SKM-1 (cell line): ENCODE results near the gene KTN1.

Experiments used
- DNase-seq: peaks from one replicate; lab custom pipeline; 2025; ENCODE audit not compliant: unreplicated experiment; lab: John Stamatoyannopoulos, UW

Gene KTN1

DNA sequence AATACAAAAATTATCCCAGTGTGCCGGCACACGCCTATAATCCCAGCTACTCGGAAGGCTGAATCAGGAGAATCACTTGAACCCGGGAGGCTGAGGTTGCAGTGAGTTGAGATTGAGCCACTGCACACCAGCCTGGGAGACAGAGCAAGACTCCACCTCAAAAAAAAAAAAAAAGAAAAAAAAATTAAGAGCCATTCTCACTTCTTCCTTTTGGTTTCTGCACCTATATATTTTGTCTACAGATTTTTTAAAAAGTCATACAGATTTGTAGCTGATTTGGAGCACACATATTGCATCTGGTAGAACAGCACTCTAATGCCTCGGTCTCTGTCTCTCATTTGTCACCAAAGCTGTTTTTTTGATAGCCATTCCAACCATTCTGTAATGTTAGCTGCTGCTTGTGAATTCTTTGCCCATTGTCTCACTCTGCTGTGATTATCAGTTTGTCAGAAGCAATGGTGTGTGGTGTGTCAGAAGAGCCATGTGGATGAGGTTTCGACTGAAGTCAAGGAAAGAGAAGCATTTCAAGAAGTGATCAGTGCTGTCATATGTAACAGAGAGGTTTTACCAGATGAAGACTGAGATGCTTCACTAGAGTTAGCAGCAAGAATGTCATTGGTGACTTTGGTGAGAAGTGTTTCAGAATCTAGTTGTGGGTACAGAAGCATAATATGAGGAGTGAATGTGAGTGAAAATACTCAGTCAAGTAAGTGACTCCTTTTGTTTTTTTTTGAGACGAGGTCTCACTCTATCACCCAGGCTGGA lies 8.7 kb upstream of the KTN1 start:
- no peak for DNase-seq

DNA sequence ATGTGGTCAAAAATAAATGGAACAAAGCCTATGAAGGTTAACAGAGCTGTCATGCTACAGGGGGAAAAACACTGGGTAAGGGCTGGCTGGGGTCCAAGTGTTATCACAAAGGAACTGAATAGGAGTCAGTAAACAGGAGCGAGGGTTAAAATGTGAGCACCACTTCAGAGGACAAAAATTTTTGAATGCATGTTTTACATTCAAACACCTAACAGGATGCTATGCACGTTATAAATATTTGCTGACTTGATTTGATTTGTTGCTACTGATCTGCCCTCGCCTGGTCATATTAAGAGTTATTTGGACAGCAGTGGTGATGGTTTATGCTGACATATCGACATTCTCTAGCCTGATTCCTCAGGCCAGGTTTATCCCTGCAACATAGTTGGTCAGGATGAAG lies 7.4 kb upstream of the KTN1 start:
- DNase-seq: no peak

DNA sequence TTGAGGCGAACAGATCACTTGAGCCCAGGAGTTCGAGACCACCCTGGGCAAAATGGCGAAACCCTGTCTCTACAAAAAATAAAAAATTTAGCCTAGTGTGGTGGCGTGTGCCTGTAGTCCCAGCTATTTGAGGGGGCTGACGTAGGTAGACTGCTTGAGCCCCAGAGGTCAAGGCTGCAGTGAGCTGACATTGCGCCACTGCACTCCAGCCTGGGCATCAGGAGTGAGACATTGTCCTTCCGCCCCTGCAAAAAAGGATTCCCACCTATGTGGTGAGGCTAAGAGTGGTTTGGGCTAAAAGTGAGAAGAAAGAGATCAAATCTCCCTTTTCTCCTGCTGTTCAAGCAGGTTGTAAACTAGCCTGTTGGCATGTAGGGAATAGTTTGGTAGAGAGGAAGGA lies 5.0 kb upstream of the KTN1 start:
- DNase-seq: no peak

DNA sequence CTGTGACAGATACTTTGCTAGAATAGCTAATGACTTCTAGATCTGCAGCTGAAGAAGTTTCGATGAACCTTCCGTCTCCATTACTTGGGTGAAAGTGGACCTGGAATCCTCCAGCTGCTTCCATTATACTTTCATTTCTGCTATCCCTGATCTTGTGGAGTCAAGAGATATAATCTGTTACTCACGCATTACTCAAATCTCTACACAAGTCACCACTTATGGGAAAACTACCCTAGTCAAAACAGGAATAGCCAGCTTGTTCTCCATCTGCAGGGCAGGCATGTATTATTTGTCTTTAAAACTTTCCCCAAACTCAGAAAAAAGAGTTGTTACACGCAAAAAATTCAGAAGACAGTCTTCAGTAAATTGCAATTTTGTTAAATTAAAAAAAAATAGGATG lies 2.8 kb upstream of the KTN1 start:
- no peak for DNase-seq

DNA sequence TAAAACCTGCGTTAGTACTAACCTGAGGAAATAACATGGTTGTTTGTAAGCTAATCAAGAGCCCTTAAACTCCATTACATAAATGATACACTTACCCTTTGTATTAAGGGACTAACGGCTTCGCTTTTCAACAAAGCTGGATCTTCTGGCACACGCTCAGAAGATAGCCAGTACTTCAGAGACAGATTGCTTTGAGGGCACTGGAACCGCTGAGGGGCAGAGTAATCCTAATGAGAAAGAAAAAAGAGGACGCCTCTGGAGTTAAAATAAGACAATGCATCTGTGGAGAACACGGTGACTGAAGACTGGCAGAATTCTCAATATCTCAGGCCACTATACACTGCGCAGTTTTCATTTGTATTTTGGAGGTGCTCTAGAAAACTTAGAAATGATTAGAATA lies 1.5 kb upstream of the KTN1 start:
- no peak for DNase-seq

DNA sequence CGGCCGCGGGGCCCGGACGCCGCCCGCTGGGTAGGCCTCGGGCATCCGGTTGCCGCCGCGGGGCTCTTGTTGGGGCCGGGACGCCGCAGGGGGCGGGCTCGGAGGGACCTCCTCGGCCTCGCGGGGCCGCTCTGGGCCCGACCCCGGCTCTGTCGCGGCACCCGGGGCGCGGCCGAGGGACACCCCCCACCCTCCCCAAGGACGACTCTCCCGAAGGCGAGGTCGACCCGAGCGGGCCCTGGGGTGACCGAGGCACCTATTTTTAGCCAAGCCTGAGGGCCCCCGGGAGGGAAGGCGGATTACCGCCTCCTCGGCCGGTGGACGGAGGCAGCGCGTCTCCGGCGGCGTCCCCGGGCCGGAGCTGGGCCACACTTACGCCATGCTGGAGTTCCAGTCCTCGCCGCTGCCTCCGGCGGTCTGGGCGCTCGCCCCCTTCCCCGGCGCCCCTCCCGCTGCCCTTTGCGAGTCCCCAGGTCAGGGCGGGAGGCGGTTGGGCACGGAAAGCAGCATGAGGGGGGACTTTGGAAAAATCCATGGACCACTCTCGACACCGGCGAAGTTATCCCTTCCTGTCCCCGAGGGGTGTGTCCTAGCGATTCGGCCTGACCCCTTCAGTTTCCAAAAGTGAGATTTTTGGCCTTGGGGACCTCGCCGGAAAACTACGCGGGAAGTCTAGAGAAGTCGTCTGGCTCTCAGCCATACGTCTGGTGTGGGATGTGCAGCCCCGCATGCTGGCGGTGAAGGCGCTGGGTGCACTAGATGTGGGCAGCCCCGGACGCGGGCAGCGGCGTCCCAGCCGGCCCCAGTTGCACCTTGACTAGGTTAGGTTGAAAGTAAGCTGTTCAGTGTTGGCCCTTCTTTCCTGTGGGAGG lies 699 bp downstream of the KTN1 start:
- DNase-seq: no peak

DNA sequence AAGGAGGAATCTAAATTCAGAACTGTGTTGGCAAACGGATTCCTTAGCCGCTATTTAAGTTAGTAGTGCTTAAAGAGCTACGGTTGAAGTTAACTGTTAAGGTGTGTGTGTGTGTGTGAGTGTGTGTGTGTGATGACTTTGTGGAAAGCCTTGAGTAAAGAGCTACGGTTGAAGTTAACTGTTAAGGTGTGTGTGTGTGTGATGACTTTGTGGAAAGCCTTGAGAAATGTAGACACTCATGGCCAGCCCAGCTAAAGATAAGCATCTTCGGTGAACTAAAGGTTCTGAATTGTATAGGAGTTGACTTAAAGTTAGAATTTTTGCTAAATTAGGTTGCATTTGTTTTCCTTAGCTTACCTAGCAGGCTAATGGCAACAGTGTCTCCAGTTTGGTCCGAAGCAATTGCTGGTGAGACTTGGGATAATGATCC lies 1.4 kb downstream of the KTN1 start:
- DNase-seq: no peak

DNA sequence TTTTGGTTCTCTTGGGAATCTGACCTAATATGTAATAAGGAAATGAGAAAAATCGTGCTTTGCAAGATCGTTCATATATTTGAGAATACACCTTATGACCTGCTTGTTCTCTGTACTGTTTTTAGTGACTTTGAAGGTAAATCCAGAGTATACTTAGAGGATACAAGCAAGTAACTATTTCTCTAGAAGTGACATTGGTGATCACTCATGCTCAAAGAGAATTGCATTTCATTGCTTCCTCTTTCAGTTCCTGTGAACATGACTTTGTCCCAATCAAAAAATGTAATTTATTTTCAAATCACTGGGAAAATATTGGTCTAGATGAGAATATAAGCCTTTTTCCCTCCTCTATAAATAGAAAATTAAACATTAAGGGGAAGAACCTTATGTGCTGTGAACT lies 2.7 kb downstream of the KTN1 start:
- DNase-seq: no peak

DNA sequence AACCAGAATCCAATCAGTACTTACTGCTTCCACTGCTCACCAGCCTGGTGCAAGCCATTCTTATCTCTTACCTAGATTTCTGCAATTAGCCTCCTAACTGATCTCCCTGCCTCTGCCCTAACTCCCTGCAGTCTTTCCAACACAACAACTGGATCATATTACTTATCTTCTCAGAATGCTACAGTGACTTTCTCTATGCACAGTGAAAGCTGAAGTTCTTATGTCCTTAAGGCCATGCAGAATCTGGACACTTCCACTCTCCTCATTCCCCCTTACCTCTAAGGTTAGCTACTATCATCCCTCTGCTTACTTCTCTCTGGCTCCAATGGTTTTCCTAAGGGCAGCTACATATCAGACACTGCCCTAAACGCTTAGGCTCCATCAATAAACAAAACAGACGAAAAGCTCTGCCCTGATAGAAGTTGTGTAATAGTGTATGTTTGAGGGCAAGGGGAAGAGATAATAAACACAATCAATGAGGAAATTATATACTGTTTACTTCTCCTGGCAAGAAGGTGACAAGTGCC lies 4.0 kb downstream of the KTN1 start:
- no peak for DNase-seq

DNA sequence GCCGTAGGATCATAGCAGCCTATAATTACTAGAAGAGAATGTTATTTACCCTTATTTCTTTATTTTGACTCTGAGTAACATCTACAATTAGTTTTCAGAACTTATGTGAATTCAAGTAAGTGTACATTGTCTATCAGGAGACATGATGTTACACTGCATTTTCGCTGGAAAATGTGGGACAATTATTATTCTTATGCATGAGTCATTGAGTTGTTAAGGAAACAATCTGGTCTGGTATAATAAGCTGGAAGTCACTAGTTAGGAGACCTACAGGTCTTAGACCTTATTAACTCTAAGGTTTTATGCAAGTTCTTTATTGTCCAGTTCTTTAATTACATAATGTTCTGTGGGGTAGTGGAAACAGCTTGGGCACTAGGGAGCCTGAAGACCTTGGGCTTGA lies 5.8 kb downstream of the KTN1 start:
- DNase-seq: no peak

DNA sequence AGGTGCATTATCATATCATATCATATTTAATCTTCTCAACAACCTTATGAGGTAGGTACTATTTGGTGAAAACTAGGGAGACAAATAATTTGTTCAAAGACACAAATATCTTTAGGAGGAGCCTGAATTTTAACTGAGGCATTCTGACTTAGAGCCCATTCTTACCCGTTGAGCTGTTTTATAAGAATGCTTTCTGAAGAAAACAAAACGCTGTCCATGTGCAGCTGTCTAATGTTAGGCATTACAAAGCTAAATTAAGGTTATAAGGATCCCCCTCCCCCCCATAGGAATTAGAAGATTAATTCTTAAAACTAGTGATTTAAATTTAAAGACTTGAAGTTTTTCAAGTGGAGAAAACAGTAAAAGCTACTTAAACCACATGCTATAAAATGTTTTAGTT lies 6.4 kb downstream of the KTN1 start:
- DNase-seq: no peak

DNA sequence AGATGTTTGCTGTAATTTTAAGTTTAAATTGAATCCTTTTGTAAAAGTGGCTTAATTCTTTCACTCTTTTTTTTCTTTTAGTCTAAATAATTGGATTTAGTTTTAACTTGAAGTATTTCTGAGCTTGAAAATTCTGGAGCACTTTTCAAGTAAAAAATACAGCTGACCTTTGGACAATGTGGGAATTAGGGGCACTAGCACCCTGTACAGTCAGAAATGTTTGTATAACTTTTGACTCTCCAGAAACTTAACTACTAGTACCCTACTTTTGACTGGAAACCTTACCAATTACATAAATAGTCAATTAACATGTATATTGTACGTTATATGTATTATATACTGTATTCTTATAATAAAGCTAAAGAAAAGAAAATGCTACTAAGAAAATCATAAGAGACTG lies 7.8 kb downstream of the KTN1 start:
- DNase-seq: no peak

DNA sequence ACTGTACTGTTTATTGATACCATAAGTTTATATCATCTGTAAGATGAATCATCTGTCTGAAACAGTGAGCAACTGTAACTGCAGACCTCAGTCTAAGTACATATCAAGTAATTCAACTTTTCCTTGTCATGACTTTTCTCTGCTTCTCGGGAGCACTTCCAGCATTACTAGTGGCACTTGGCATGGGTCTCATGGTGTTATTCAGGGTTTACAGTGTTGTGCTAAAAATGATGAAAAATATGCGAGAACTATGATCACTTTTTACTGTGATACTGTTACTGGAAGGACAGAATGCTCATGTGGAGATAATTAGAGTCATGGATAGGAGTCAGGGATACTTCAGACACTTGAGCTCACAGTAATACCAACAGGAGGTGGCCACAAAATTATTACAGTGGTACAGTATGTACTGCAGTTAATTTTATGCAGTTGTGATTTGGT lies 8.3 kb downstream of the KTN1 start:
- DNase-seq: no peak

DNA sequence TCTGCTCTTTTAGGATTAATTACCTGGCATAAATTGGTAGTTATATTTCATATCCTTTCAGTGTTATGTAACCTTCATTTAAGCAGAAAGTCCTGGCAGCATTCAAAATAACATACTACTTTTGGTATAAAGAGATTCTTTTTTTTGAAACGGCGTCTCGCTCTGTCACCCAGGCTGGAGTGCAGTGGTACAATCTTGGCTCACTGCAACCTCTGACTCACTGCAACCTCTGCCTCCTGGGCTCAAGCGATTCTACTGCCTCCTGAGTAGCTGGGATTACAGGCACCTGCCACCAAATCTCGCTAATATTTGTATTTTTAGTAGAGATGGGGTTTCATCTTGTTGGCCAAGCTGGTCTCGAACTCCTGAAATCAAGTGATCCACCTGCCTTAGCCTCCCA lies 9.2 kb downstream of the KTN1 start:
- no peak for DNase-seq

DNA sequence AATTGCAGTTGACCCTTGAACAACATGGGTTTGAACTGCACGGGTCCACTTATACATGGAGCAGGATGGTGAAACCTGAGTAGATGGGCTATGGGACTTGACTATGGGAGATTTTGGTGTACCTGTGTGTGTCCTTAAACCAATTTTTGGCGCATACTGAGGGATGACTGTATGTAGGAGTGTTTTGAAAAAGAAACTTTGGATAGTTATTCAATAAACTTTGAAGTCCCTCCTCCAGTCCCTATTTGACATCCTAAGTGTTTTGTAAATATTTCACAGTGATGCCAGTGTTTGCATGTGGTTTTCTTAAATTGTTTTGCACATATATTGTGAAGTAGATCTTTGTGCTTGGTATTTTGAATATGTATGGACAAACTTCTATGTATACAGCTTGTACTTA lies 12.4 kb downstream of the KTN1 start:
- DNase-seq: no peak

DNA sequence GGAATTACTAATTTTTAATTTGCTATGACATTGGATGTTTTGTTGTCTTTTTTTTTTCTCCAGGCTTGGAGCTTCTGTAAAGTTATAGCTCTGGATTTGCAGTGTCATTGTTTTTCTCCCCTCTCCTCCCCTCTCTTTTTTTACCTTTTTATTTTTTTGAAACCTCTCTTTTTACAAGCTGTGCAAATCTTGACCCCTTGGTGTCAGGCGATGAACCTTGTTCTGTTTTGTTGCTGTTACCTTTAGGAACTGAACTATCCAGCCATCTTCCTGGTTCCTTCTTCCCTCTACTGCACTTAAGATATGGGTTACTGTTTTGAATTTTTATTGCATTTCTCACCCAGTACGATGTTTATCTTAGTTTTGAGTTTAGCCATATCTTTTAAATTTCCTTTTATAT lies 13.7 kb downstream of the KTN1 start:
- no peak for DNase-seq

DNA sequence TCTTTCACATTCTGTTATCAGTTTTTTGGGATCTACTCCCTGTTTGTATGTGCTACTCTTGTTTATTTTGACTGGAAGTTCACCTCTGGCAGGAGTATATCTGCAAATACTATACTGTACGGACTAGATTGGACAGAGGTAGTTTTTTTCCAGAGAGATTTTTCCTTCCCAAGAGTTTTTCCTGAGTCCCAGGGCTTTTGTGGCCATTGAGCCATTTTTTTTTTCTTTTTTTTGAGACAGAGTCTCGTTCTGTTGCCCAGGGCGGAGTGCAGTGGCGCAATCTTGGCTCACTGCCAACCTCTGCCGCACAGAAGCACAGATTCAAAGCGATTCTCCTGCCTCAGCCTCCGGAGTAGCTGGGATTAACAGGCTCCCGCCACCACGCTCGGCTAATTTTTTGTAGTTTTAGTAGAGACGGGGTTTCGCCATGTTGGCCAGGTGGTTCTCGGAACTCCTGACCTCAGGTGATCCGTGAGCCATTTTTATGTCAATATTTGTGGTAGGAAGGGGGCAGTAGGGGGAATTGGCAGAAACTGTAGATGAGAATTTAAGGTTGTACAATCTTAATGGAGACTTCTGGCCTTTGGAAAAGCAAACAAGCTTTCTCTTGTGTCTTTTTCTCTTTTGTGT lies 19.4 kb downstream of the KTN1 start:
- no peak for DNase-seq

DNA sequence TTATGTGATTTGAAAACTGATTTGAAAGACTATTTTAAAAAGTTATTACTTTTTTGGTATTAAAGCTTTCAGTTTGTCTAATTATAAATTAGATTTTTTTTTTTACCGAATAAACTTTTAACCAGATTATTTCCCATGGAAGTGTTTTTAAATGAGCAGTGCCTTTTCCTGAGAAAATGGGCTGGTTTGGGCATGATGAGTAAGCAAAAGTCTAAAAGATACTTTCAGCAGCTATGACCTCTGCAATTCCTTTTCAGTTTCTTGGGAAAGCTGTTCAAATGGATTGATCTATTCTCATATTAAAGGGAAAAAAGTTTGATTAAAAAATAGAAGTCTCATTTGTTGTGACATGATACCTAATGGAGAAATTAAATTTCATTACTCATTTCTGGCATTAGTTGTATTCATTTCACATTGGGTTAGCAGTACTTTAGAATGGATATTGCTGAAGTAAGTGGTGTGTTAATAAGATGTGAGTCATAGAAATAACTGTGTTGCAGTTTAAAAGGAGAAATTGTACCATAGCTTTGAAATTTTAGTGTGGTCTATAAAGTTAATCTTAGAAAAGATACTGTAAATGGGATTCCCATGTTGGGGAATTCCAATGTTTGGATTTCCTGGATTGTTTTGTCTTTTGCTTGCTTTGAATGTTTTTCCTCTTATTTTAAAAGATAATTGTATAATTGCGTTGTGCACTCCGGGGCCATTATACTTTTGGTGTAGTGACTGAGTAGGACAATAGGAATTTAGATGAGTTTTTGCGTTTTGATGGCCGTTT lies 21.0 kb downstream of the KTN1 start:
- no peak for DNase-seq

DNA sequence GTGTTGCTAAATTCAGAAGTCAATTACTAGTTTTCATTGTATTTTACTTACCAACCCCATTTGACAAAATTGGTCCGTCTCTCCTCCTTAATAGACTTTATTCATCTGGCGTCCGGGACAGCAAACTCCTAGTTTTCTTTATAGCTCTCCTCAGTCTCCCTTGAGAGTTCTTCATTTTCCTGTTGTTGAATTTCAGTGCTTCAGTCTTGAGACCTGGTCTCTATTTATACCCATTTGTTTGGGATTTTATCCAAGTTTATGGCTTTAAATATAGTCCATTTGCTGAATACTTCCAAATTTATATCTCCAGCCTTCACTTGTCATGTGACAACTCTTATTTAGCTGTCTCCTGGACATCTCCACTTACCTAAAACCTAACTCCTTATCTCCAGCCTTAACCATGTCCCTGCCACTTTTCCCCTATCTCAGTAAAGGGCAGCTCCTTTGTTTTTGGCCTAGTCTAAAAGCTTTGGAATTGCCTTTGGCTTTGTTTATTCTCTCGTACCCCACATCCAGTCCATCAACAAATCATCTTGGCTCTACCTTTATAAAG lies 23.5 kb downstream of the KTN1 start:
- DNase-seq: no peak

DNA sequence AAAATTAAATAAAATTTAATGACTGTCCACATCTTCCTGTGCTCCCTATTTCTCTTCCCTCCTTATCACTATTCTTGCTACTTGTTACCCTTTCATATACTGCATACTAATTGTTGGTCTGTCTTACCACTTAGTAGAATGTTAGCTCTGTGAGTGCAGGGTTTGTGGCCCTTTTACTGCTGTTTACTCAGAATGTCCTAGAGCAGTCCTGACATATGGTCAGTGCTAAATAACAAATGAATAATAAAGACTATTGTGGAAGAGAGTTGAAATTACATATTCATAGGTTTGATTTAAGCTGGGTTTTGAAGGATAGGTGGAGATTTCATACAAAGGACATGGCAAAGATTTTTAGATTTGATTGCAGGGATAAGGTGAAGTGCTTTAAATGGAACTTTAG lies 24.5 kb downstream of the KTN1 start:
- no peak for DNase-seq
